GM19463 (cell line): ENCODE results near the gene GLCCI1.

Experiments used
- ATAC-seq: cut with Tn5 transposase; IDR thresholded peaks from one replicate; pipeline ENCODE4 v1.9.1; 2021; ENCODE audit warnings: mild to moderate bottlenecking, moderate library complexity; ENCODE audit not compliant: unreplicated experiment

GLCCI1 gene

DNA sequence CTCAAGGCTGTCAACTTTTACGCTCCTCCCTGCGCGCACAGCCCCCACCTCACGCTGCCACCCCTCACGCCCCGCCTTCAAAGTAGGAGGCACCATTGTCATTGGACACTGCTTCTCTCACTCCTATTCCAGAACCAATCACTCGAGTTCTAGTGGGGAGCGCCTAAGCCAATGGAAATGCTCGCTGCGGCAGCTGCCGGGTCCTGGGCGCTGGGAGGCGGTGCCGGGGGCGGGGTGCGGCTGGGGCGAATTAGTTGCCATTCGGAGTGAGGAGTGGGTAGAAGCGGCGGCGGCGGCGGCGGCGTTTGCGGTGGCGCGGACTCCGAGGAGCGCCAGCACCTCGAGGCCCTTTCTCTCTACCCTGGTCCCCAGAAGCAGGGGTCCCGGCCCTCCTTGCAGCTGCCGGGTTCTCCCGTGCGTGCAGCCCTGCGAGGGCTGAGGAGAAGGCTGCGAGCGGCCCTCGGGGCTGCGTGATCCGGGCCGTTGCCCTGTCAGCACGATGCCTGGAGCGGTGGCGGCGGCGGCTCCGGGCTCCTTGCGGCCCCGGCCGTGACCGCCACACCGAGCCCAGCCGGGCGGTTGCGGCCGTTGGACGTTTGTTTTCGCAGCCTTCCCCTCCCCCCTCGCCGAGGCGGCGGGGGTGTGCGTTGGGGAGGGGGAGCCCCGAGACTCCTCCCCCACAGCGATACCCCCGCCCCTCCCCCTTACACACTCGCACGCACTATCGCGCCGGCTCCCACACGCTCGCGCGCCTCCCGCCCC lies at the start of gene GLCCI1:
TSS of gene GLCCI1 (plus strand) at position 253 of the 762 bp plus-strand sequence. CDS start 555 bp downstream, outside the sequence.
- peak; percentile 73 for ATAC-seq

DNA sequence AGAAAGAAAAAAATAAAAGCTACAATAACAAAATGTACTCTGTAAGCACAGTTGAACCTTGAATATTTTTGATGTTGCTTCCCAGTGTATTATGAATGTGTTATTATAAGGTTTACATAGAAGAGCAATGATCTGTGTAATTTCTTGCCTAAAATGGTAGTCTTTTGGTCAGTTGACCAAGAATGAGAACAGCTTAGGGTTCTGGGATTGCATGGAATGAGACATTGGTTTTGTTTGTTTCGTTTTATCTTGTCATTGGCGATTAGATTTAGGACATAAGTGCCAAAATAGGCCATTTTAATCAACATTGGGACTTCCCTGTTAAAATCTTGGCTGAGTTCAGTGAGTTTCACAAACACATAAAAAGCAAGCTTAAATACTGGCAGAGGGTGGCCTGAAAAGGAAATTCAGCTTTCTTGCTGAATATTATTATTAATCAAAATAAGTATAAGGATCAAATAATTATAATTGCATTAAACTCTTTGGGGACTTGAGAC lies 49.1 kb upstream of the GLCCI1 start:
- ATAC-seq, result no peak

DNA sequence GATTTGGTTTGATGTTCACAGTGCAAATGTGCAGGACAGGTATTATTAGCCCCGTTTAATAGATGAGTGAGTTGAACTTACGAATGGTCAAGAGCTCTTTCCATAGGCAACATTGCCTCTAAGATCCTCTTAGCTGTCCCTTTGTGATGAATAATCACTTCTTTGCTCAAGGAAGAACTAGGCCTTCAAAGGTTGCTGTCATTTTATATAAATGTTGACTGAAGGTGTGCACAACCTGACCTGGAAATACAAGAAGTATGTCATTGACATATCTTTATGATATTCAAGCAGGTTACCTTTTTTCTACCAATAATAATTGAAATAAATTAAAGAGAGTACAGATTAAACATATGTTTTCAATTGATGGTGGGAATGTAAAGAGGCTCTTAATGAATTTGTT lies 48.5 kb upstream of the GLCCI1 start:
- no peak for ATAC-seq

DNA sequence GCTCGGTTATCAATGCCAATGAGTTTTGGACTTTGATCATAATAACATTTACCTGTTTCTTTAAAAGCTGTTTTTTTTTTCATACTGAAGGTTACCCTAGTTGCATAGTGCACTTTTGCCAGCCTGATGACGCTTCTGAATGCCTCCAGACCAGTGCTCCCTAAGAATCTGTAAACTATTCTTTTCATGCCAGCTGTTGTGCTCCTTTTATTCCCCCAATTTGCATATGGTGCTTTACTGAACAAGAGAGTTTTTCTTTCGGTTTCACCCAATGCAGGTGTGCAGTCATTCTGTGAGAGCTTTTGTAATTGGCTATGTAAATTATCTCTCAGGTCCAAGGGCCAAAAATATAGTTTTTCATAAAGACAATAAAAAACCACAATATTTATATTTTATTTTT lies 48.1 kb upstream of the GLCCI1 start:
- ATAC-seq, result peak; percentile 90

DNA sequence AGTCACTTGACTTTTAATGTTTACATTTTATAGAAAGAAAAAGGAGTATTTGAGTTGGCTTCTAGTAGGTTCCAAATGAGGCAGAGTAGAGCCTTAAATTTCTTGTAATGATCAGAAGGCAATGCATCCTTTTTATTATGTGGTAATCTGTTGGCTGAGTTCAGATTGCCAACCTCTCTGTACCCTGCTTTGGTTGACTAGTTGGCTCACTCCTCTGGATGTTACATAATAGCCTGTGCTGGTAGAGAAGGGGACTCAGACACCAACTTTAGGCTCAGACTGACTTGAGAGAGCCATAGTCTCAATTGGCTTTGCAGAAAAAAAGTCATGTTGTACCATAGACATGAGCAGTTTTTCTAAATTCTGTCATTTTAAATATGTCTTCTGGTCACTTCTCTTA lies 46.8 kb upstream of the GLCCI1 start:
- no peak for ATAC-seq

DNA sequence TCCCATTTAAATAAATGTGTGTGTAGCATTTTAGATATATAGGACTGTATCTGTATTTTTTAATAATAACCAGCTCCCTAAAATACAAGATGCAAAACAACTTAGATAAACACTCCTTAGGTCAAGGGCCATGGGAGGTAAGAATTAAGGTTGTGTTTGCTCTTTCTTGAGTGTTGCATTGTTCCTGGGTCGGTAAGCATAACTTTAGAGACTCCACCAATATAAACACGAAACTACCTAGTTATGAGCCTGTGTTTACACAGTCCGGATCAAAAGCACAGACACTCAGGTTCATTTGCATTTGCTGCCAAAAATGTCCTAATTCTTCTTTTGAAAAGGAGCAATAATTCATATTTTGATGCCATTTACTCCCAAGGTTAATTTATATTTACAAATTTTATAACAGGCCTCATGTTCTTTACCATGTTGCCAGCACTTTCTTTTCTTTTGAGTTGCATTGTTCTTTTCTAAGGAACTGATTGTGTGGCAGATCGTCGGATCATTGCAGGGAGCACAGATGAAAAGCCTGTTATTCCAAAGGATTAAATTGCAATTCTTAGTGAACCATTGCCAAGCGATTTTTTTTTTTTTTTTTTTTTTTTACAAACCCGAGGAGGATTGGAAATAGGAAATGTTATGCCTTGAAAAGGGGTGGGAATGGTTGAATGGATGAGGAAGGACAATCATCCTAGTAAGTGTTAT lies 45.8 kb upstream of the GLCCI1 start:
- ATAC-seq, result no peak

DNA sequence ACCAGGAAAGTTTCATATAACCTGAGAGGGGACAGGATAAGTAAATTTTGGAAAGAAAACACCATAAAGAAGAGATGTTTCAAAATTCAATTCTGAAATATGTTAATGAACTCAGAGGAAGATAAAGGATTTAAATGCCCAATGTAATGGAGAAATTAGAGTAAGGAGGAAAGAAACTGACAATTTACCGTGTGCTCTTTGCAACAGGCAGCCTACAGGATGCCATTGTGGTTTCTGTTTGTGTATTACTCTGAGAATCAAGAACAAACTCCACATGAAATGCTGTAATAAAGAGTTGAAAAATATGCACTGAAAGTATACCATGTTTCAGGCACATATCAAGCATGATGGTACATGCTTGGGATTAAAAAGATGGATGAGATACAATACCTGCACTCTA lies 44.8 kb upstream of the GLCCI1 start:
- no peak for ATAC-seq

DNA sequence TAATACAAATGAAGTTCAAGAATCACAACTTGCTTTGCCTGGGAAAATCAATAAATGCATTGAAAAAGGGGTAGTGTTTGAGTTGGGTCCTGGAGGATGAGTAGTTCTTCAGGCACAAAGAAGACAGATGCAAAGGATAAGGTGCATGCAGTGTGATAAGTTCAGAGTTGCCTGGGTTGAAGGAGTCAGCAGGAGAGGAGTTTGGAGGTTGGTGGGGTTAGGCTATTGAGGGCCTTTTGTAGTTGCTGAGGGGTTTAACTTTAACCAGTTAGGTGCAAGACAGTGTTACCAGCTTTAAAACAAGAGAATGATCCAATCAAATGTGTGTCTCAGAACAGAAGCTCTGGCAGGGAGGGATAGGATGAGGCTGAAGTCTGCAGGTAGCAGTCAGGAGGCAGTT lies 44.3 kb upstream of the GLCCI1 start:
- ATAC-seq, result no peak

DNA sequence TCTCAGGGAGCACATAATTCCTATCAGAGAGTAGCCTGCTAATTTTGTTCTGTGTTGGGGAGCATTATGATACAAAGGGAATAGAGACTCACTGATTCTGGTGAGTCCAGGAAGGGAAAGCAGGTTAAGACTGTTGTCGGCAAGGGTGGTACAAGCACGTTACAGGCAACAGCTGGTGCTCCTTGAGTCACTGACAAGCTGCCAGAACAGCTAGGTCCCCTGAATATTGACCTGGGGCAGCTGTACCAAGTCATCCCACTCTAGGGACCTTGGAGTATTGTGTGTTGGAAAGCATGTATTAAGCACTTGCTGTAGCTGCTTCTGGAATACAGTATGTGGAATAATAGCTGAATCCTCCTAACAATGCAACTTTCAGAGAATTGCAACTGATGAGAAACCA lies 37.0 kb upstream of the GLCCI1 start:
- ATAC-seq, result no peak

DNA sequence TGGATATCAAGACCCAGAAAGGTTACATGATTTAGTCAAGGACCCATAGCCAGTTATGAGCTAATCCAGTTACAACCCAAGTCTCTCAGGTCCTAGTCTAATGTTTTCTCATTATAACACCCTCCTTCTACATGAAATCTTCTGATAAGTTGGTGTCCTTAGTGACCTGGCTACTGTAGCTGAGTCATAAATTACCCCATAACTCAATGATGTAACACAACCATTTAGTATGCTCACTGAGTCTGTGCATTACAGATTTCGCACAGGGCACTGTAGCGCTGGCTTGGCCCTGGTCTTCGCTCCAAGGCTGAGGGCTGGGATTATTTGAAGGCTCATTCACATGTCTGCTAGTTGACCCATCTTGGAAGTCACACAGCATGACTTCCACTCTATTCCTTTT lies 36.0 kb upstream of the GLCCI1 start:
- no peak for ATAC-seq

DNA sequence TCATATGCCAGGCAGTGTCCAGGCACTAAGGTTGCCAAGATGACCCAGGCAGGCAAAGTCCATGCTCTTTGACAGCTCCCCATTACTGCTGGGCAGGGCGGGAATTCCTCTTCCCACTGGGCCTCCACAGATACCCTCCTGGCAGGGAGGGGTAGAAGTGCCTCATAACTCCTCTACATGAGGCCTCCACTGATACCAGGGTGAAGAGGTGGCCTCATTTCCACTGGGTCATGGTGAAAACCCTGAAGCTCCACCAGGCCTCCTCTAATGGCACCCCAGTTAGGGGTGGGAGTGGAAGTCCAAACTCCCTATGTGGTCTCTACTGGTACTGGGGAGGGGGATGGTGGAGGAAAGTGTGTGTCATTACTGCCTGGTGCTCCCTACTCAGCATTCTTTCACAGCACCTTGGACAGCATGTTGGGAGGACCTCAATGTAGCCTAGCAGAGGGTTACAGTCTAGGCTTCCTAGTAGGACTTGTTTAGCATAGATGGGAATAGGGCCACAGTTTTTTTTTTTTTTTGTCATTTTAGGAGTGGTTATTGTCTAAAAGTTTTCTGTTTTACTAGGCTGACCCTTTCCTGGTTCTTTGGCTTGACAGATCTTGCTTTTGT lies 34.6 kb upstream of the GLCCI1 start:
- ATAC-seq, result no peak

DNA sequence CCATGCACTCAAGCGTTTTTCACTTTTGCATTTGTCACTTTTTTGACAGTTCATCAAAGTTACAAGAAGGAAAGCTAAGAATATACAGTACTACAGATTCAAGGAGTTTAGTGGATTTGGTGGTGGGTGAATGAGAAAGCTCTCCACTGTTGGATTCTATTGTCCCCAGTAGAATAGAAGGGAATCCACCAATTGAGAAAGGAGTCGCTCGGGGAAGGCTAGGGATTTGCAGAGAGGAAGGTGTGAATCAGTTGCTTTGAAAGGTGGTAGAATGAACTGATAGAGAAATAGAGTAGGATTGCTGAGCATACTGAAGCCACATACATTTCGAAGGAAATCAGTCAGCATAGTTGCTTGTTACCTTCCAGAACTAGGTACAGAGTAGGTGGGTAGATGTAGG lies 33.7 kb upstream of the GLCCI1 start:
- no peak for ATAC-seq

DNA sequence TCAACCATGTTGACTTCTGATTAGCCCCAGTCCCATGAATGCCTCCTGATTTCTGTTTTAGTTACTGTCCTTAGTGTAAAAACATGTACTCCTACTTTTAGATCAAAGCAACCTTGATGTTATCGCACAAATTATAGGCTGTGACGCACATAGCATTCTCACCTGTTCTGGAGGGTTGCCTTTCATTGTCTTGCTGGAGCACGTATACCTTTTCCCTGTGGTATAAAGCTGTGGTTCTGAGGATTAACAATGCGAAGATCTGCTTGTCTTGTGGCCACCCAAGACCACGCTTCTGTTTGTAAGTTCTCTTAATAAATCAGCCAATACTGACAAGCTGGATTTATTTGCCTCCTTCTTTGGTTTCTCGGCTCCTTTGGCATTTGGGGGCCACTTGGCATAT lies 30.1 kb upstream of the GLCCI1 start:
- no peak for ATAC-seq

DNA sequence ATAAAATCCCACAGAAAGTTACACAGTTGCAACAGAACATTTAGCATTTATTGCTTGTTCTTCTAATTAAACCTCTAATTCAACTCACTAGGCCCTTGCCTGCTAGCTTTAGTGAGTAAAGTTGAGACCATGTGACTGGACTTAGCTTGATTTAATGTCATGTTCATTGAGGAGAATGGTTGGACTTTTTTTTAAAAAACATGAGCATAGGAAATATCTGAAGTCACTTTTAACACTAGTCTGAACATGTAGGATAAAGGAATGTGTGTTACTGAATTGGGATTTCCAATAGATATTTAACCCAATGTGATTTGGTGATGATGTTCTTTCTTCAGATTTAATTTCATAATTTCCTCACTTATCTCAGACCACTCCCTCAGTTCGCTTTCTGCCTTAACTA lies 24.6 kb upstream of the GLCCI1 start:
- no peak for ATAC-seq

DNA sequence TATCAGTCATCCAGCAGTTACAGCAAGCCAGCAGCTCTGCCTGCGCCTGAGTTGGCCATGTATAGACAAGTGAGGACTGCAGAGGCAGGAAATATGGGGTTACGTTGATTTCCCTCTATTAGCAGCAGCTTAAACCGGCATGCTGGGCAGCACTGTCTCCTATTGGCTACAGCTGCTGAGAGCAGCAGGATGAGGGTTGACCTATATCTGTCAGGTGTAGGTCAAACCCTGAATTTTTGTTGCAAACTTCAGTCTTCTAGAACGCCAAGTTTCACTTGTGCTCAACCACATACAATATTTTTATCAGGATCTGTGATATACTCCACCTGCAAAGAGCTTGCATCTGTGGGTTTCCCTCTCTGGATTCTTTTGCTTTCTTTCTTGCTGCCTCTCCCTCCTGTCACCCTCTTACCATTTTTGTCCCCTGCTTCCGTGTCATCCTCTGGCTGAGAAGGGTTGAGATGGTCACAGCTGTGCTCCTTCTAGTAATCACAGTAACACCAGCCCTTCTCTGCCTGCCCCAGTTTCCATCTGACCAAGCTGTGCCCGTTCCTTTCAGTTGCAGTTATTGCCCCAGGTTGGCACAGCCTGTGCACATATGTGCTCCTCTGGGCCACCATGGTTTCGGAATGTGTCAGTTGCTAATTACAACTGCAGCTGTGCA lies 23.8 kb upstream of the GLCCI1 start:
- ATAC-seq, result peak; percentile 90

DNA sequence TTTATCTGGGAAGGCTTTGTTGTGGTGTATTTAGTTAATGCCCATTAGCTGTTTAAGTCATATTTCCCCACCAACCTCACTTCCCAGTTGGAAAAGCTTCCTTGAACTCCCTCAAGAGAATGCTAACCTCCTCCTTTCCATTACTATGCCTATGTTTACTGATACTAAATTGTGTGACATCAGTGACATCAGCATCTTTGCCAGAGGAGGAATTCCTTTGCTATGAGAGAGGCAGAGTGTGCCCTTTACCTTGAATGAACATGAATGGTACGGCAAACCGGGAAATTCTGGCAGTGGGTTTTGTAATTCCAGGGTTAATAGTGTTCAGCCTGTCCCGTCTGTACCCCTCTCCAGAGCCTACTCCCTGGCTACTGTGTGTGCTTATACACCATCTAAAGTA lies 22.1 kb upstream of the GLCCI1 start:
- no peak for ATAC-seq

DNA sequence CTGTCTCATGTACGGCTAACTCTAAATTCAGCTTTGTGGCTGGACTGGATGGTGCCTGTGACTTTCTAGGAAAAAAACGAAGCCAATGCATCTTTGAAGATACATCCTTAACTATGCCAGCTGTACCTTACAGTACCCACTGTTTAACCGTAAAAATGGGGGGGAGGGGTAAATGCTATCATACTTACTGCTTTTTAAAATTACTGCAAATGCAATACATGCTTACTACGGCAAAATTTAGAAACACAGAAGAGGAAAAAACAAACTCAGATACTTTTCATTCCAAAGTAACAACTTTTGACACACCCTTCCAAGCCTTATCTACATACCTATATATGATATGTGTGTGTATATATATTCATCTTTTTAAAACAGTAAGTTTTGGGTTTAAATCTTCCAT lies 20.4 kb upstream of the GLCCI1 start:
- ATAC-seq, result no peak

DNA sequence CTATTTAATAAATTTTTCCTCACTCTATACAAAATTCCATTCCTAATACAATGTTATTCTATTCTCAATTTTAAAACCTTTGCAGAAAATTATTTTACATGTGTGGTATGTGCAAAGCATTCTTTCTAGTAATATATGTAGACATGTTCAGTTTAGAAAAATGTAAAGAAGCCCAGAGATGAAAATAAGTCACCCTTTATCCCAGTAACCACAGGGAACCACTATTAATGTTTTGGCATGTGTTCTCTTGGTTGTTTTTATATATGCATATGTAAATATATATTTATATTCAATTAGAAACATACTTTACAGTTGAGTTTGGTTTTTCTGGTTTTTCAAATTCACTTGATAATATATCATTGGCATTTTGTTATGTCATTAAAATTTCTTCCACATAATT lies 14.8 kb upstream of the GLCCI1 start:
- no peak for ATAC-seq

DNA sequence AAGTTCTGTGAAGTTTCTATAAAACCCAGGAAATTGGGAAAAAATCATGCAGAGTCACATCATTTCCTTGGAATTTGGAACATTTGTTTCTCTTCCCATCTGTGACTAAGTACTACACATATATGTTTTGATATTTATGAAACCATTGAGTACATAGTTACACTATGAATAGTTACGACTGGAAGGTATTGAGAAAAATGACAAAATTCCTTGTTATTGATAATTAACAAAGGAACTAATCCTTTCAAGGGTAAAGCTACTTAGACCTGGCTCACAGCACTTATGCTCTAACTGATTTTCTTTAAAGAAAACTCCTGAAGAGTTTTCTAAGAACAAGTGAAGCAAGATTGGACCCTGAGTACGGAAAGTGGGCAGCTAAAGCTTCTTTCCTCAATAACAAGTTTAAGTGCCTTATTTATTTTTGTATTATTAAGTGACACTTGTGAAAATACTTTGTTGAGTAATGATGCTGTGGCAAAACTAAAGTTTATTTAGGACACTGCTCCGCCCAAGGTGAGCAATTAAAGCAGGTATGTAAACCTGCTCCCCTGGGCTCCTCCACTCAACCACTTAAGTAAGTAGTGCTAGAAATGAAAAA lies 12.0 kb upstream of the GLCCI1 start:
- ATAC-seq, result no peak

DNA sequence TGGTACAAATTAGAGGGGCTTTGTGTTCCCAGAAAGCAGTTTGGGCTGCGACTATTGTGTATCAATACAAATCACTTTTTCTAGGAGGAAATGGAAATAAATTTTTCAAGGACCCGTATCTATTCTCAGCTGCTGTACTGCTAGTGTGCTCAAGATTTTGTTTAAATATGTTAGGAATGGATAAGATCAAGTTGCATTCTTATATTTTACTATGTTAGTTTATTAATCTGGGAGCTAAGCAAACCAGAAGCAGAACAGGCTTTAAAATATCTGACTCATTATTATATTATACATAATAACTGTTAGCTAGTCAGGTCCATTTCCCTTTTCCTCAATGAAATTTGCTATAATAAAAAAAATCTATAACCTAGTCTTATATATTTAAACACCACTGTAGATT lies 11.1 kb upstream of the GLCCI1 start:
- no peak for ATAC-seq
